ENCODE results near the gene FCN3. TPM values are rescaled to one million over a fixed set of nuclear protein-coding genes. Genes with fewer than 3 reads are reported as not detected.
A peak's percentile ranks its signal among the peaks of the same experiment; 100 is the strongest.

Gene FCN3
- polyA plus RNA-seq, 5 donors = 13.8 to 18.8 (median 17.4) TPM

- no peak for DNase-seq
Measured at GRCh38 chr1:27342391-27342777, 32.2 kb downstream of the FCN3 start.

DNA sequence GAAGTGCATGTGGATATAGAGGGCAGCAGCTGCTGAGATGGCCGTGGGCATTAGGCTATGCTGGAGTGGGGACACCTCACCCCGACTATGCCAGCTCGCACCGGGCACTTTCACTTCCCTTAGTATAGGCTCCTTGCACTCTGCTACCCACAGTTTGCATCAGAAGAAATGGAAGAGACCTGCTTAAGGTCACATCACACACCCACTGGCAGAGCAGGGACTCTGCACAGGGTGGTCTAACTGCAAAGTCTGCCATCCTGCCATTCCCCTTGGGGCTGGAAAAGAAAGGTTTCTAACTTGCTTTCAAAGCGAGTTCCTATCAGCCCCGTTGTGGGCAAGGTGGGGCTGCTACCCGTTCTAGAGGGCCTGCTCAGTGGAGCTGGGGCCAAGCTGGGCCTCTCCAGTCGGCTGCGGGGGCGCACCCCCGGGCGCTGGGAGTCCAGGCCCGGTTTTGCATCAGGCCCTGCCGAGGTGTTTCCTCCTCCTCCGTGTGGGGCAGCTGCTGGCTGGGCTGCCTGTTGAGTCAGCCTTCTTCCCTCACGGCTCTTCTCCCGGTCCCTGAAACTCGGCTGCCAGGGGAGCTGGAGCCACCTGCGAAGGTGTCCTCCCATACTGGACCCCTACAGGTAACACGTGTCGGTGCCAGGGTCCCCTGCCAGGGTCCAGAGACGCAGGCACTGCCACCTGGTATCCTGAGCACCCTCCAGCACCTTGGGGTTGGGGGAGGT, 32.9 kb downstream of the FCN3 start, which contains the start of gene SYTL1:
Gene SYTL1, plus strand, starts transcription at position 498 of the 728 bp plus-strand sequence. CDS start 3,313 bp downstream, outside the sequence.
- DNase-seq = no peak

DNA sequence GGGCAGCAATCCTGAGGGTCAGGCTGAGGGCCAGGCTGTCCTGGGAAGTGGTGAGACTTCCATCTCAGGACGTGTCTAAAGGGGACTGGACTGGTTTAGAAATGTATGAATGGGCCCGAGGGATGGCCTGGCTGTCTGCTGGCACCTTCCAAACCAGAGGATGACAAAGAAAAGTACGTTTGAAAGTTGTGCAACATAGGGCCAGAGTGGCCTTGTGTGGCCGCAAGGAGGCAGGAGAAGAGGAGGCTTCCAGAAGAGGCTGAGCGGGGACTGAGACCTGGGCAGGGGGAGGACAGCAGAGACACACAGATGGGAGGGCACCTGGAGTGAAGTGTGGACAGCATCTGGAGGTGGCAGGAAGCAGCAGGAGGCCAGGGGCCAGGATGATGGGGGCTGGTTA, 35.4 kb downstream of the FCN3 start:
- DNase-seq = no peak

DNA sequence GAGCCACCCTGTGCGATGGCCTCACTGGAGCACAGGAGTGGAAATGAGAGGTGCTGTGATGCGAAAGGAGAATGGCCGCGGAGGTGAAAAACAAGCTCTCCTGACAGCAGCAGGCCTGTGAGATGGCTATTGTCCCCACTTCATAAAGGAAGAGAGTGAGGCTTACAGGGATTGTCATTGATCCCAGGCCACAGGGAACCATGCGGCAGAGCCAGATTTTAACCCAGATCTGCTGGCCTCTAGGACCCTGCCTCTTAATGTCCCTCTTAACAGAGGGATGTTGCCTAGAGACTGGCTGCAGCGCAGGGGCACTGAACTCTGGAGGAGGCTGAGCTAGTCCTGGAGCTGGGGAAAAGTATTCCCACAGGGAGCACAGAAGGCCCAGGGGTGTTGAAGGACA, 35.9 kb downstream of the FCN3 start:
- DNase-seq = no peak

- no peak for DNase-seq
Measured at GRCh38 chr1:27336756-27337155, 37.9 kb downstream of the FCN3 start.

GRCh38 chr1:27335506-27336422, 38.9 kb downstream of the FCN3 start:
- DNase-seq = no peak

DNA sequence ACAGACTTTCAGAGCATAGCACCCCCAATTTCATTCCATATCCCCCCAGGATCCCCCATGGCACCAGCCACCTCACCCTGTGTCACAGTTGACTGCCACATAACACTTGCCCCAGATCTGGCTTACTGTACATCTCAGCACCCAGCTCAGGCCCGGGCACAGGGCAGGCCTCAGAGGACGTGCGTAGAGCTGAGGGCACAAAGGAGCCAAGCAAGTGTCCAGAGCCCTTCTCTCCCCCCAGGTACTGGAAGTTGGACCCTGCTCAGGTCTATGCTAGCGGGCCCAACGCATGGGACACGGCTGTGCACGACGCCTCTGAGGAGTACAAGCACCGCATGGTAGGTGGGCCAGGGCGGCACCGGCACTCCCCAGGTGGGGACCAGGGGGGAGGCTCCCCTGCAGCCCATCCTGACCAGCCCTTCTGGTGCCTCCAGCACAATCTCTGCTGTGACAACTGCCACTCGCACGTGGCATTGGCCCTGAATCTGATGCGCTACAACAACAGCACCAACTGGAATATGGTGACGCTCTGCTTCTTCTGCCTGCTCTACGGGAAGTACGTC, 40.8 kb downstream of the FCN3 start:
- DNase-seq = no peak

GRCh38 chr1:27332536-27333281, 41.9 kb downstream of the FCN3 start:
- DNase-seq = no peak

- no peak for DNase-seq
Measured at GRCh38 chr1:27331922-27332321, 42.7 kb downstream of the FCN3 start.

DNA sequence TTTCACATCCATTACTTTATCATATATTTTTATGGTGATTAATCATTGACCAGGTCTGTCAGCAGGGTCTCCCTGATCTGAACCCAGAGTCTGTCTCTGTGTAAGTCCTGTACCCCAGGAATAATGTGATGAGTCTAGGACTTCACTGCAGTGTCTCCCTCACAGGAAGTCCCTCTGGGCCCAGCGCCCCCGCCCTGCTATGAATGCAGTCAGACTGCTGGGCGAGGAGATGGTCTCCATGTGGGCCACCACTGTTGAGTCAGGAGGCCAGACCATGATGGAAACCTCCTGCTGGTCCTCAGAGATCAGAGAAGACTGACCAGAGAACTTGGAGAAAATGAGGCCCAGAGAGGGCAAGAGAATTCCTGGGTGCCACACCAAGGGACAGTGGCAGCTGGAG, 43.2 kb downstream of the FCN3 start:
- DNase-seq = no peak

DNA sequence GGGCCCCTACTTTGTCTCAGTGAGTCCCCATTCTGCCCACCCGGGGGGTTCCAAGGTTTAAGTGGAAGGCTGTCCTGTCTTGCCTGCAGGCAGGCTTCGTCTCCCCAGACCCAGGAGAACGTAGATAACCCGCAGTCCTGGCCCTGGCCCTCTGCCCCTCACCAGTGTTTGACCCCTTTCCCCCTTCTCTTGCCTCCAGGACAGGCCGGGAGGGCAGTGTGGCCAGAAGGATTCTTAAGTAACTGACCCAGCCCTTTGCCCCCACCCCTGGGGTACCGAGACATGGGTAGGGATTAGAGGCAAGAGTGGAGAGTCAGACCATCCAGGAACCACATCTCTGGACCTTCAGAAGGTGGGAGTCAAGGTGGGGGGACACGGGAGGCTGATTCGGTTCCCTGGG, 43.8 kb downstream of the FCN3 start:
- DNase-seq = no peak

GRCh38 chr1:27327964-27328363, 46.7 kb downstream of the FCN3 start:
- no peak for DNase-seq

DNA sequence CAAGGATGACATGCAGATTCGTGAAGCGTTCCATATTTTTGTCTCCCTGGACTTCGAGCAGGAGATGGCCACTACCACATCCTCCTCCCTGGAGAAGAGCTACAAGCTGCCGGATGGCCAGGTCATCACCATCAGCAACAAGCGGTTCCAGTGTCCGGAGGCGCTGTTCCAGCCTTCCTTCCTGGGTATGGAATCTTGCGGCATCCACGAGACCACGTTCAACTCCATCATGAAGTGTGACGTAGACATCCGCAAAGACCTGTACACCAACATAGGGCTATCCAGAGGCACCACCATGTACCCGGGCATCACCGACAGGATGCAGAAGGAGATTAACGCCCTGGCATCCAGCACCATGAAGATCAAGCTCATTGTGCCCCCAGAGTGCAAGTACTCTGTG, 49.3 kb downstream of the FCN3 start:
- no peak for DNase-seq

DNA sequence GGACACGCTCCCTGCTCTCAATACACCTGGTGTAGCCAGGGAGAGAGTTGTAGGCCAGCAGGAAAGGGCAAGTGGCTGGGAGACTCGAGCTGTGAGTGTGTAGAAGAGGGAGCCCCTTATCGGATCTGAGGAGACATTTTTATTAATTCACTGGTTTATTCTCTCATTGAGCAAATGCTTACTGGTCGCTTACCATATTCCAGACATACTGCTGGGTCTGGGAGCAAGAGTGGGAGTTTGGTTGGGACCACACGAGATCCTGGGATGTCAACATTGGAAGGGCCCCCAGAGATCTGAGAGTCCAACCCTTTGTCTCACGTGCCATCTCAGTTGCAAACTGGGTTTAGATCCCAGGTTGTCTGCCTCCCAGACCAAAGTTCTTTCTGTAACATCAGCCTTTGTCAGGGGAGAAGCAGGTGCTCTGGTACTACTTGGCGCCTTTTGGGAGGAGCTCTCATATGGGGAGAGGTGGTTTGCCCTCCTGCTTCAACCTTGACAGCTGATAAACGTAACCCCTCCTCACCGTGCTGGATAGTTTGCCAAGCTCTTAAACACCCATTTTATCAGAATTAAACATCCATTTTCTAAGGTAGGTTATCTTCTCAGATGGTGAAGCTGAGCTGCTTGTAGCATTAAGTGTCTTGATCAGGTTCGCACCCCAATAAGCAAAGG, 51.9 kb downstream of the FCN3 start:
- DNase-seq = no peak

GRCh38 chr1:27321813-27322568, 52.6 kb downstream of the FCN3 start, which contains the start of gene TMEM222:
Gene TMEM222 (plus strand): TSS chr1:27322163. CDS start chr1:27322198, 35 bp downstream.
- peak; percentile 95 for DNase-seq

Other genes with a start within 250 kb of the FCN3 start
- gene SLC9A1, start 219.7 kb downstream of the FCN3 start, polyA plus RNA-seq (ENCODE audit: insufficient read depth in 1 of 5, insufficient read length in 5 of 5, low replicate concordance in 1 of 5) = 10 to 100 TPM; 15.1 to 23.9 (median 16.3) TPM
- 10 to 100 TPM; 29.7 to 38.9 (median 33.8) TPM for gene WDTC1, start 140.2 kb downstream of the FCN3 start, polyA plus RNA-seq (ENCODE audit: insufficient read depth in 1 of 5, insufficient read length in 5 of 5, low replicate concordance in 1 of 5)
- gene TMEM222, start 52.7 kb downstream of the FCN3 start, polyA plus RNA-seq (ENCODE audit: insufficient read depth in 1 of 5, insufficient read length in 5 of 5, low replicate concordance in 1 of 5) = 10 to 100 TPM; 29.3 to 44.2 (median 36.5) TPM
- gene SYTL1, start 32.8 kb downstream of the FCN3 start, polyA plus RNA-seq (ENCODE audit: insufficient read depth in 1 of 5, insufficient read length in 5 of 5, low replicate concordance in 1 of 5) = 10 to 100 TPM in 2 of 5 donors, 1 to 10 TPM in 3; 5.4 to 11.4 (median 9.5) TPM
- gene MAP3K6, start 7.9 kb downstream of the FCN3 start, polyA plus RNA-seq (ENCODE audit: insufficient read depth in 1 of 5, insufficient read length in 5 of 5, low replicate concordance in 1 of 5) = 10 to 100 TPM; 10.6 to 18.9 (median 13.5) TPM
- 1 to 10 TPM in 4 of 5 donors, under 1 TPM in 1; 0.18 to 3.5 (median 1.6) TPM for gene CD164L2, start 8.5 kb upstream of the FCN3 start, polyA plus RNA-seq (ENCODE audit: insufficient read depth in 1 of 5, insufficient read length in 5 of 5, low replicate concordance in 1 of 5)
- 1 to 10 TPM in 3 of 5 donors, under 1 TPM in 2; 0.59 to 1.7 (median 1.1) TPM for gene GPR3, start 17.8 kb upstream of the FCN3 start, polyA plus RNA-seq (ENCODE audit: insufficient read depth in 1 of 5, insufficient read length in 5 of 5, low replicate concordance in 1 of 5)
- gene WASF2, start 115.3 kb upstream of the FCN3 start, polyA plus RNA-seq (ENCODE audit: insufficient read depth in 1 of 5, insufficient read length in 5 of 5, low replicate concordance in 1 of 5) = 100 to 1,000 TPM; 106 to 137 (median 126) TPM
- gene AHDC1, start 229.3 kb upstream of the FCN3 start, polyA plus RNA-seq (ENCODE audit: insufficient read depth in 1 of 5, insufficient read length in 5 of 5, low replicate concordance in 1 of 5) = 10 to 100 TPM; 25.5 to 51.2 (median 47.9) TPM

All from right lung (tissue), 5 donors.